ENCODE results near the gene SLC5A2.

The SLC5A2 gene

DNA sequence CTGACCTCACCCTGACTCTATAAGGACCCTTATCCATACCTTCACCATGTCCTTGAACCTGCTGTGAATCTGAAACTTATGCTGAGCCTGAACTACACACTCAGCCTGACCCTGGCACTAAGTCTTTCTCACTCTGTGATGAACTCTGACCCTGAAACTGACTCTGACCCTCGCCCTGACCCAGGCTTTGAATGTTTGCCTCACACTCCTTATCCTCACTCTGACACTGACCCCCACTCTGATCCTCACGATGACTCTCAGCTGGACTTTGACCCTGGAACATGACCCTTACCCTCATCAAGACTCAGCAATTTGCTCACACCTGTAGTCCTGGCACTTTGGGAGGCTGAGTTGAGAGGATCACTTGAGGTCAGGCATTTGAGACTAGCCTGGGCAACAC, 49.2 kb downstream of the SLC5A2 start:
- no peak for TF ChIP-seq GATA3 (IDR thresholded peaks at IDR 0.05; ENCODE audit: low read depth, low read length)

- no peak for TF ChIP-seq GATA3 (IDR thresholded peaks at IDR 0.05; ENCODE audit: low read depth, low read length)
- TF ChIP-seq GATA2 (IDR thresholded peaks at IDR 0.05; ENCODE audit: low read depth, low read length): no peak
Measured at GRCh38 chr16:31532896-31533295, 50.0 kb downstream of the SLC5A2 start.

- no peak for TF ChIP-seq GATA3 (IDR thresholded peaks at IDR 0.05; ENCODE audit: low read depth, low read length)
- no peak for TF ChIP-seq GATA2 (IDR thresholded peaks at IDR 0.05; ENCODE audit: low read depth, low read length)
Measured at GRCh38 chr16:31535737-31536136, 52.8 kb downstream of the SLC5A2 start.

DNA sequence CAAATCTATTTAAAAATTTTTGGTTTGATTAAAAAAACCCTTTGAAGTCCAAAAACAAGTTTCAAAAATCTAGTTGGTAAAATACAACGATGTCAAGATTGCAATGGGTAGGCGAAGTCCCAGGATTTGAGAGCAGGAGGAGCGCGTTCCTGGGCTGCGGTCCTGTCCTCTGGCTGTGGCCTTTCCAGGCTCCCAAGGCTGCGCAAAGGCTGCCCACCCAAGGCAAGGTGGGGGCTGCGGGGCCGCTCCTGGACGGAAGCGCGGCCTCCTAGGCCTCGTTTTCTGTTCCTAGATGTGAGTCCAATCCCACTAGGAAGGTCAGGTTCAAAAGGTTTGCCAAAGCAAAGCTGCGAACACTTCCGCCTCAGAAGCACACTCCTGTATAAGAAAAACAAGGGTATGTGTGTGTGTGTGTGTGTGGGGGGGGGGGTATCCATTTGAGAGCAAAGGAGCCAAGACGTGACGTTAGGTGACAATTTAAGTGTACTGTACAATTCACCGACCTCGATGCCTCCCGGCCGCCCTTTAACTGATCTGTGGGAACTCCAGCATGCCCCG, 54.0 kb downstream of the SLC5A2 start:
- TF ChIP-seq GATA3 (IDR thresholded peaks at IDR 0.05; ENCODE audit: low read depth, low read length) (no peak), GATA2 (IDR thresholded peaks at IDR 0.05; ENCODE audit: low read depth, low read length) (no peak)

- TF ChIP-seq GATA2 (IDR thresholded peaks at IDR 0.05; ENCODE audit: low read depth, low read length) (no peak), GATA3 (IDR thresholded peaks at IDR 0.05; ENCODE audit: low read depth, low read length) (no peak)
Measured at GRCh38 chr16:31537362-31538242, 54.7 kb downstream of the SLC5A2 start.

Data from SH-SY5Y (cell line).